Suprapubic skin (tissue), 4 donors: Measurements from ENCODE around the gene DEPP1.

Experiments used
- CTCF ChIP-seq, 2 donors: fragments of 200-600 bp in 1 of 2; fragments of 450-650 bp in 1 of 2; sonication (generic) in 1 of 2; IDR thresholded peaks; one replicate each; pipeline ENCODE4 v1.5.1; 2016 to 2019; ENCODE audit warnings: antibody characterized with exemption in 2 of 2, mild to moderate bottlenecking in 1 of 2, moderate library complexity in 1 of 2
- POLR2A ChIP-seq, 2 donors: fragments of 450-650 bp; IDR thresholded peaks; one replicate each; pipeline ENCODE4 v1.6.1; 2017; ENCODE audit warnings: antibody characterized with exemption in 2 of 2, mild to moderate bottlenecking in 2 of 2, moderate library complexity in 2 of 2
- POLR2AphosphoS5 ChIP-seq, 3 donors: sonication (generic); formaldehyde crosslinking; IDR thresholded peaks; one replicate each; pipeline ENCODE4 v1.6.1; 2017; ENCODE audit warnings: antibody characterized with exemption in 3 of 3

GRCh38 chr10:44992070-44992731 is 13.6 kb upstream of the DEPP1 start:
- no peak for TF ChIP-seq POLR2A (IDR thresholded peaks at IDR 0.05)
- TF ChIP-seq POLR2AphosphoS5 (IDR thresholded peaks at IDR 0.05): no peak
- no peak for TF ChIP-seq CTCF (IDR thresholded peaks at IDR 0.05)
